ENCODE measurements around the gene MINK1.

GRCh38 chr17:4939546-4939795 lies 106.3 kb downstream of the MINK1 start:
- TF ChIP-seq CTCF (IDR thresholded peaks at IDR 0.05) (no peak), POLR2A (IDR thresholded peaks at IDR 0.05) (no peak), POLR2AphosphoS5 (IDR thresholded peaks at IDR 0.05) (no peak)

All from breast epithelium (tissue), 3 donors.